GM21526 (cell line): ENCODE measurements around the gene C1QTNF9B.
"Not testable (repeated sequence)": the region's sequence is repeated elsewhere in the genome, so short reads cannot be mapped to it uniquely, and the experiment has no call there.

Experiments used
- ATAC-seq: cut with Tn5 transposase; IDR thresholded peaks from one replicate; pipeline ENCODE4 v1.9.1; 2021; ENCODE audit warnings: moderate library complexity; ENCODE audit not compliant: unreplicated experiment, low FRiP score

Gene C1QTNF9B

GRCh38 chr13:23898101-23898500 lies 799 bp upstream of the C1QTNF9B start:
- ATAC-seq, result no peak

- not testable (repeated sequence) for ATAC-seq
These were observed 2.6 kb downstream of the C1QTNF9B start for GRCh38 chr13:23894746-23895145.

- not testable (repeated sequence) for ATAC-seq
These were observed 3.5 kb downstream of the C1QTNF9B start for GRCh38 chr13:23893791-23894190.

- ATAC-seq, result peak; percentile 15
These were observed 7.4 kb downstream of the C1QTNF9B start for GRCh38 chr13:23889615-23890607.

GRCh38 chr13:23888658-23889614 lies 8.4 kb downstream of the C1QTNF9B start, which contains the start of gene MIPEP:
Gene MIPEP, minus strand, starts transcription at chr13:23889400. Its CDS starts 80 bp downstream, at chr13:23889320.
- ATAC-seq, result peak; percentile 91

- not testable (repeated sequence) for ATAC-seq
These were observed 12.9 kb downstream of the C1QTNF9B start for GRCh38 chr13:23884361-23884760.

- ATAC-seq, result no peak
These were observed 14.0 kb downstream of the C1QTNF9B start for GRCh38 chr13:23883255-23883654.

- ATAC-seq, result not testable (repeated sequence)
These were observed 15.9 kb downstream of the C1QTNF9B start for GRCh38 chr13:23881402-23881800.

- not testable (repeated sequence) for ATAC-seq
These were observed 16.6 kb downstream of the C1QTNF9B start for GRCh38 chr13:23880493-23881401.

GRCh38 chr13:23877286-23877685 lies 20.0 kb downstream of the C1QTNF9B start:
- no peak for ATAC-seq

GRCh38 chr13:23876265-23876664 lies 21.0 kb downstream of the C1QTNF9B start:
- ATAC-seq, result no peak

GRCh38 chr13:23871616-23872220 lies 25.6 kb downstream of the C1QTNF9B start:
- ATAC-seq, result no peak

- no peak for ATAC-seq
These were observed 26.8 kb downstream of the C1QTNF9B start for GRCh38 chr13:23870356-23871140.

GRCh38 chr13:23868521-23868920 lies 28.8 kb downstream of the C1QTNF9B start:
- ATAC-seq, result no peak

- no peak for ATAC-seq
These were observed 30.2 kb downstream of the C1QTNF9B start for GRCh38 chr13:23867027-23867491.

GRCh38 chr13:23866420-23867026 lies 30.8 kb downstream of the C1QTNF9B start:
- no peak for ATAC-seq

GRCh38 chr13:23865906-23866305 lies 31.4 kb downstream of the C1QTNF9B start:
- no peak for ATAC-seq

GRCh38 chr13:23865026-23865425 lies 32.3 kb downstream of the C1QTNF9B start:
- ATAC-seq, result no peak
